BE2C (cell line): ENCODE measurements around the gene UTP20. TPM values are rescaled to one million over a fixed set of nuclear protein-coding genes. Genes with fewer than 3 reads are reported as not detected.
A peak's percentile ranks its signal among the peaks of the same experiment; 100 is the strongest.

Source experiments
- DNase-seq: peaks from one replicate; pipeline ENCODE4 v3.0.0-alpha.2; 2020
- H3K27me3 ChIP-seq: fragments of 250-450 bp; sonication (Bioruptor Pico); 2 replicates; pipeline ENCODE4 v1.5.1; 2020; ENCODE audit warnings: mild to moderate bottlenecking
- H3K36me3 ChIP-seq: fragments of 250-450 bp; sonication (Bioruptor Pico); 2 replicates; pipeline ENCODE4 v1.5.1; 2020; ENCODE audit warnings: mild to moderate bottlenecking
- H3K4me1 ChIP-seq: fragments of 250-450 bp; sonication (Bioruptor Pico); 2 replicates; pipeline ENCODE4 v1.5.1; 2020
- H3K4me3 ChIP-seq: 2 replicates; pipeline ENCODE4 v1.5.1; 2011; ENCODE audit warnings: low read depth, low read length
- H3K9me3 ChIP-seq: fragments of 250-450 bp; sonication (Bioruptor Pico); 2 replicates; pipeline ENCODE4 v1.5.1; 2020
- CTCF ChIP-seq: IDR thresholded peaks from 2 replicates; pipeline ENCODE4 v1.5.1; 2012; ENCODE audit warnings: mild to moderate bottlenecking, low read depth, low read length
- polyA plus RNA-seq: library from polyadenylated mRNA; unstranded; fragments of >200 nt; gene quantifications from one replicate; pipeline ENCODE4 v1.2.1, GENCODE V29; 2012; ENCODE audit warnings: low read depth, missing spikeins; ENCODE audit not compliant: insufficient read length, insufficient read depth

The UTP20 gene
- polyA plus RNA-seq, result 6.1 TPM

DNA sequence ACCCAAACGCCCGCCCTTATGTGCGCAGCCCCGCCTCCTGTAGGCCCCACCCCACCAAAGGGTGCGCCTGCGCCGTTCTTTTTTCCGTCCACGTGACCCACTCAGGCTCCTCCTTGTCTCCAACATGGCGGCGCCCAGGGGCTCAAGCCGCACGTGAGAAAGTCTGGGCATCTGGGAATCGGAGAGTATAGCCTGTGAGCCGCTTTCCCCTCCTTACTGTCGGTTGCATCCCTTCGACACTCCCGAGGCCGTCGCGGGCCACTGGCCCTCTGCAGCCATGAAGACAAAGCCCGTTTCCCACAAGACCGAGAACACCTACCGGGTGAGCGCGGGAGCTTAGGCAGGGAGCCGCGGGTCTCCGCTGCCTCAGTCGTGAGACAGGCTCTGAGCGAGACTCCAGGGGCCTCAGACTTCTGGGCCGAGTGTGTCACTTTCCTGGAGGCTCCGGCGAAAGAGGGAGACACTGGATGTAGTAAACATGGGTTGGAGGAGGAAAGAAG, at the start of gene UTP20:
Gene UTP20 (plus strand): TSS at position 100 of the 500 bp plus-strand sequence. CDS start 178 bp downstream, at position 278.
- TF ChIP-seq CTCF, result no peak
- H3K9me3 ChIP-seq, result no peaks in the 10 kb centered on the region
- no peaks in the 10 kb centered on the region; the same call in 1 of the 2 replicates for H3K27me3 ChIP-seq
- no peaks in the 10 kb centered on the region for H3K4me1 ChIP-seq
- H3K4me3 ChIP-seq, result peak within 1 kb of the TSS; percentile 95
- H3K36me3 ChIP-seq, result peaks cover 11% of the 10 kb centered on the region
- peak; percentile 93 for DNase-seq

DNA sequence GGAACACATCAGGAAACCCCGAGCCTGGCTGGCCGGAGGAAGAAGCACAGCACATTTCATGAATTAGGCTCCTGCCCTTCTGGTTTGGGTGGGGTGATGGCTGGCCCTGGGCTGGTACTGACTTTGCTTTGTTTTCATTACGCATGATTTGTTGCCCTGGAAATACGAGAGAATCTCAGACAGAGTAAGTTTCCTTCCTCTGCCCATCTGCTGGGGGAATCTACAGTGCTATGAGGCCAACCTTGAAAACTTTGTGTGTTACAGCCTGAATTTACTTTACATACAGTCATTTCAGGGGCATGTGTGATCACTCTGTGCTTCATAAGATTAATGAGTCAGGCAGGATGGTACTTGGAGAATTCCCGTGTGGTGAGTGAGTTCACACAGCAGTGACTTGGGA, 49.4 kb upstream of the UTP20 start:
- no peaks in the 10 kb centered on the region for H3K4me1 ChIP-seq
- no peaks in the 10 kb centered on the region for H3K36me3 ChIP-seq
- no peaks in the 10 kb centered on the region for H3K9me3 ChIP-seq
- TF ChIP-seq CTCF, result no peak
- DNase-seq, result no peak
- no peaks in the 10 kb centered on the region for H3K27me3 ChIP-seq
- no peak overlapping the region for H3K4me3 ChIP-seq

DNA sequence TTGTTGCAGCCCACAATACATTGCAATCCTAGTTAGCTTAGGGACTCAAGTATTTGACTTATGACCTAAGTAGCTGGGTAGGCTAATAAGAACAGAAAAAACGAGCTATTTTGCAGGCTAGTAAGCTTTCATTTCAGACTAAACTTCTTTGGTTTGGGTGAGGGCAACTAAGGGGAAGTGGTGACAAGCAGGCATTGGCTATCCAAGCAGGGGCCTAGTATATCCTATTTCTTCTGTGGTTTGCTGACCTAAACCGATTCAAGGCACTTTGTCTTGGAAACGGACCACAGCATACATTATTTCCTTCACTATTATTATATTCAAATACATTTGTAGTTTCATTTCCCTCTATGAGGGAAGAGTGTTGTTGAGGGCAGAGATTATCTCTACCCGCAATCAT, 48.3 kb upstream of the UTP20 start:
- H3K36me3 ChIP-seq, result no peaks in the 10 kb centered on the region
- no peaks in the 10 kb centered on the region for H3K4me1 ChIP-seq
- no peak for DNase-seq
- no peak overlapping the region for H3K4me3 ChIP-seq
- no peaks in the 10 kb centered on the region for H3K9me3 ChIP-seq
- no peaks in the 10 kb centered on the region for H3K27me3 ChIP-seq
- no peak for TF ChIP-seq CTCF

- Histone ChIP-seq H3K4me1 (no peaks in the 10 kb centered on the region), H3K4me3 (no peak overlapping the region), H3K36me3 (no peaks in the 10 kb centered on the region), H3K9me3 (no peaks in the 10 kb centered on the region), H3K27me3 (no peaks in the 10 kb centered on the region)
- no peak for TF ChIP-seq CTCF
- DNase-seq, result no peak
Measured at GRCh38 chr12:101235686-101236085, 44.2 kb upstream of the UTP20 start.

DNA sequence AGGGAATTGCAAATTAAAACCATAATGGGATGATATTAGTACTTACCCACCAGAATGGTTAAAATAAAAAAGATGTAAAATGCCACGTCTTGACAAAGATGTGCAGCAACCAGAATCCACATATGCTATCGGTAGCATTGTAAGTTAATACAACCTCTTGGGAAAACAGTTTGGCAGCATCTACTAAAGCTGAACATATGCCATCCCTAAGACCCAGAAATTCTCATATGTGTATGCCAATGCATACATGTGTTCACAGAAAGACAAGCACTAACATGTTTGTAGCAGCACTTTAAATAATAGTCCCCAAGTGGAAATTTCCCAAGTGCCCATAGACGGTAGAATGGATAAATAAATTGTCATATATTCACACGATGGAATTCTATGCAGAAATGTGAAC, 41.6 kb upstream of the UTP20 start:
- no peak for TF ChIP-seq CTCF
- H3K9me3 ChIP-seq, result no peaks in the 10 kb centered on the region
- no peaks in the 10 kb centered on the region for H3K36me3 ChIP-seq
- no peak overlapping the region for H3K4me3 ChIP-seq
- no peaks in the 10 kb centered on the region for H3K27me3 ChIP-seq
- H3K4me1 ChIP-seq, result no peaks in the 10 kb centered on the region
- DNase-seq, result no peak

DNA sequence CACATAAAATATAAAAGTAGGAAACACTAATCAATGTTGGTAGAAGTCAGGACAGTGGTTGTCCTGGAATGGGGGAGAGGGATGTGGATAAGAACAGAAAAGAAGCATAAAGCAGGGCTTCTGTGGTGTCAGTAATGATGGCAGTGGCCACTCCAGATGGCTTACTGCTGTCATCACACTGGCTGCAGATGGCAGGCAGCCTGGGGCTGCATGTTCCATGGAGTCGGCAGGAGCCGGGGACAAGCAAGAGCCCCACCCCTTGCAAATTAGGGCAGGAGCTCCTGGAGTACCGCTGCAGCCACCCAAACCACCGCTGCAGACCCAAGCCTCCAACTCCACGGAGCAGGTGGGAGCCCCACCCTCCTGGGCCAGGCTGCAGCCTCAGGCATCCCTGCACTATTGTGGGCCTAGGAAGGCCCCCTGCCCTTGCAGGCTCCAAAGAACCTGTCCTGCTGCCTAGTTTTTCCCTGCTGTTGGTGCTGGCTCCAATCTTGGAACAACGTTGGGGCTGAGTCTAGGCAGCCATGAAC, 41.0 kb upstream of the UTP20 start:
- no peaks in the 10 kb centered on the region for H3K4me1 ChIP-seq
- no peak overlapping the region for H3K4me3 ChIP-seq
- no peaks in the 10 kb centered on the region for H3K9me3 ChIP-seq
- TF ChIP-seq CTCF, result no peak
- H3K27me3 ChIP-seq, result no peaks in the 10 kb centered on the region
- H3K36me3 ChIP-seq, result no peaks in the 10 kb centered on the region
- DNase-seq, result peak; percentile 6
